GM21360 (cell line): Measurements from ENCODE around the gene SYTL3.
A peak's percentile ranks its signal among the peaks of the same experiment; 100 is the strongest.

Experiments
- ATAC-seq: cut with Tn5 transposase; IDR thresholded peaks from one replicate; pipeline ENCODE4 v1.9.1; 2021; ENCODE audit warnings: mild to moderate bottlenecking, moderate library complexity; ENCODE audit not compliant: unreplicated experiment

SYTL3 gene

DNA sequence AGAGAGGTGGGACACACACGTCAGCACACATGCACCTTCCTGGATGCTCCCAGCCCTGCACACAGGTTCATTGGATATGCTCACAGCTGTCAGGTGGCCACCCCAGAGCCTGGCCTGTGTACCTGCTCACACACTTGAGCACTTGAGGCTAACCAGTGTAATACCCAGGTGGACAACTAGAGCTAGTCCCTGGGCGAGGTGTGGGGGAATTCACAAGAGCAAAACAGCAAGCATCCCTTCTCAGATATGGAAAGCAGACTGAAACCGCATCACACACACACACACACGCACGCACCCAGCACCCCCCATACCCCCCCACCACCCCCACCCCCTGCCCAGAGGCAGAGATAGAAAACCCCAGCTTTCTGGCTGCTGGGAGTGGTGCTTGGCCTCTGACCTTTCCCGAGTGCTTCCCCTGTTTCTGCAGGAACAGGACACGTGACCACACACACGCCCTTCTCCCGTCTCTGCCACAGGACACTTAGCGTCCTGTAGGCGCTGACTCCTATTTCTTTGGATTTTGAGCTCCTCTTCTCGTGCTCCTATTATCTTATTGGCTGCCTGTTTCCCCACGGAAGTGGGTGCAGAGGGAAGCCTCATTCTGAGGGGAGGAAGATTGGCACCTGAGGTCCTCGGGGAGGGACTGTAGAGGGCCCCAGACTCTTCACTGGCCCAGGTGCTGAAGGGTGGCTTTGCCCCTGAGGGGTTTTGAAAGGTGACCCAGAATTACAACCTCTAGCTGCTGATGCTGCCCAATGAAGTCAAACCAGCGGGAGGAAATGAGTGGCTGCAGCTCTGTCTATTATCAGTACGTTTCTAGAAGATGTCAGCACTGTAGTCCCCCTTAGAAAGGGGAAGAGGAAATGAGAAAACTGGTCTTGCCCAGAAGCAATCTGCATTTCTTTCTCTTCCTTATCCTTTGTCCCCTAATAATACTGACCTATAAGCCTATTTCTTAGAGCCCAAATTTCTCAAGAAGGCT lies 65.8 kb downstream of the SYTL3 start:
- ATAC-seq = peak; percentile 56

DNA sequence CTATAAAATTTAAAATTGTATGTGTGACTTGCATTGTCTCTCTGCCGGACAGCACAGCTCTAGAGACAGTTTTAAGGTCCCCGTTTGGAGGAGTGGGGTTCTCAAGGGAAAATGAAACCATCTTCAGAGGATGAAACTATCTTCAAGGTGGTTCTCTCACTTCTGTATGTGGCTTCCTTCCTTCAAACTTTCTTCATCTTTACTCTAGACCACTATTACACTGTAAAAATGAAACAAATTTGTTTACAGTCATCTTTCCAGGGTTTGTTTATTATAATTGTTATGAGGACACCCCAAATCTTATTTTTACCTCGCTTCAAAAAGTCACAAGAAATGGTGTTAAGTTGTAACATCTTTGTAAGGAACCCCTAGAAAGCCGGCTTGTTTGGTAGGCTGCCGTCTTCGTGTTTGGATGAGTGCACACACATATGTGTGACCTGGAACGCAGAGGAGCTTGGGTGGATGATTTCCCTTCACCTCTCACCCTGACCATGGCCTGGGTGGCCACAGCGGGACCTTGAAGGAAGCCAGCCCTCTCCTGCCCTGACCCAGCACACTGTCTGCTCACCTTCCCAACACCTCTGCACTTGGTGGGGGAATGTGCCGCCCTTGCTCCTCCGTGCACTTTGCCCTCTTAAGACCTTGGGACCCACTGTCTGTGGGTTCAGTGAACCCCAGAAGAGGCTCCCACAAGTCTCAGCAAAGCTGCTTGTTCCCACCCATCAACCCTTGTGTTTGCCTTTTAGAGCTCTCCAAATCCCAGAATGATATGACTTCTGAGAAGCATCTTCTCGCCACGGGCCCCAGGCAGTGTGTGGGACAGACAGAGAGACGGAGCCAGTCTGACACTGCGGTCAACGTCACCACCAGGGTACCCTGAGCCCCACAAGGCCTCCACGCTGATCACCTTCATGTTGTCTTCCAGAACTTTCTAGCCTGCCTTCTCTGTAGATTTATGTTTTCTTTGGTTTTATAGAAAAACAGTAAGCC lies 67.8 kb downstream of the SYTL3 start:
- ATAC-seq = peak; percentile 60

DNA sequence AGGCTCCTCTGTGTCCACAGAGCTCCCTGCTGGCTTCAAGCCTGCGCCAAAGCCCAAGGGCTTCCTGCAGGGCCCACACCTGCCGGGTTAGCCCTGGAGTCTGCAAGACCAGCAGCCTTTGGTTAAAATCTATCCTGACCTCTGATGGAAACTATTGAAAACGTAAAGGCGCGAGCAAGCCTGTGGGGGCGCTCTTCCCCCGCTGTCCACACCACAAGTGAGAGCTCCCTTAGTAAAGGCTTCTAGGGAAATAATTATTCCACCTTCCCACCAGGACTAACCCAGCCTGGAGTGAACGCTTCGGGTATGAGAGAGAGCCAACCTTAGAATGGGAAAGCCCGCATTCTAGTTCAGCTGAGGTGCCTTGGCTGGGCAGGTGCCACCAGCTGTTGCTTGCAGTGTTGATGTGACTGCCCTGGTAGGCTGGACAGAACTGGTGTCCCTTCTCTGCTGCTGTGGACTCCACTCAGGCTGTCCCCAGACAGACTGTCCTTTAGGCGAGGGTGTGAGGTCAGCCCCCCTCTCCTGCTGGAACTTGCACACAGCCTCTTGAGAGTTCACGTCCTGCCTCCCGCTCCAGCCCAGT lies 68.7 kb downstream of the SYTL3 start:
- no peak for ATAC-seq

DNA sequence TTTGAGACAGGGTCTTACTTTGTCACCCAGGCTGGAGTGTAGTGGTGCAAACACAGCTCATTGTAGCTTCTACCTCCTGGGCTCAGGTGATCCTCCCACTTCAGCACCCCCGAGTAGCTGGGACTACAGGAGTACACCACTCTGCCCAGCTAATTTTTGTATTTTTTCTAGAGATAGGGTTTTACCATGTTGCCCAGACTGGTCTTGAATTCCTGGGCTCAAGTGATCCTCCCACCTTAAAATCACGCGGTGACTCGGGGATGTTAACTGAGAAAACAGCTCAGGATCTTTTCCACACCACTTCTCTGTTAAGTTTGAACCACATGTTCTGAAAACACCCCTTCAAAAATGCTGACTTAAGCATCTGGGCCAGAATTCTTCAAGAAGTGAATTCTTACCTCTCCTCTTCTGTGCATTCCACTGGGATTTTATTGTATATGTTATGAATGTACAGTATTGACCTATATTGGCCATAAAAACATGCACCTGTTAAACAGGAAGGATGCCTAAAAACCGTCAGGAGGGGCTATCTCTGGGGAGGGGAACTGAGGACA lies 72.4 kb downstream of the SYTL3 start:
- no peak for ATAC-seq

DNA sequence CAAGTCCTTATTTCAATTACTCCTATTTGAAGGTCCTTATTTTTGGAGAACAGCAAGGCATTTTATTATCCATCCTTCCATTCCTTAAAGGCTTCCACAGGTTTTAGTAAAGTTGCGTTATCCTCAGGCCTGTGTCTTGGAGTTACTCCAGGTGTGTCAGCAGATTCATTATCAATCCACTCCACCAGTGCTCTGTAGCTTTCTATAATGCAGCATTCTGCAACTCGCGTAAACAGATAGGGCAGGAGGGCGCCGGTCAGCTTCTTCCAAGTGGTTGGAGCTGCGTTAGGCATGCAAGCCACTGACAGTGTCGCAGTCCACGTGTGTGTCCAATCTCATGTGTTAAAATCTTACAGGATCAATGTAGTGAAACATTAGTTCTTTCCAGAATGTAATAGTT lies 75.8 kb downstream of the SYTL3 start:
- ATAC-seq = no peak

DNA sequence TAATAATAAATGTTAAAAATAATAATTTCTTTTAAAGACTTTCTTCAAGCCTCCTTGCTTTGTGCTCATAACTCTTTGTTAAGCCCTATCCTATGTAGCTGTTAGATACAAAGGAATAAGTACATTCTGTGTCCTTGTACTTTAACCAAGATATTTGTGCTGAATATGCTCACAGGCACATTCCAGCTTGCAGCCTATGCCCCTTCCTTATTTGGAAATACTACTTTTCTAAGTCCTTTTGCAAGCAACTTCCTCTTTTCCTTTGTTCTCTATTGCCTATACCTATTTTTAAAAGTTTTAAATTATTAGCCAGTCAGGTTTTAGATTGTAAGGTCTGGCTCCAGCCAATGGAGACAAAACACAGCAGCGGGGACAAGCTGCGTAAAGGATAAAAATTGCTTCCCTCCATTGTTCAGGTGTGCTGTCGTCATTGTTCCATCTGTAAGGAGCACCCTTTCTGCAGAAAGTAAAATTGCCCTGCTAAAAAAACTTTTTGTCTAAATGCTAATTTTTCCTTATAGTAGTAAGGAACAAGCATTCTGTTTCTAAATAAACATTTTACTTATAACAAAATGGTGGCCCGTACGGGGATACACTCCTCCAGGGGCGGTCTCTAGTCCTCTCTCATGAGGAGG lies 80.2 kb downstream of the SYTL3 start:
- no peak for ATAC-seq

DNA sequence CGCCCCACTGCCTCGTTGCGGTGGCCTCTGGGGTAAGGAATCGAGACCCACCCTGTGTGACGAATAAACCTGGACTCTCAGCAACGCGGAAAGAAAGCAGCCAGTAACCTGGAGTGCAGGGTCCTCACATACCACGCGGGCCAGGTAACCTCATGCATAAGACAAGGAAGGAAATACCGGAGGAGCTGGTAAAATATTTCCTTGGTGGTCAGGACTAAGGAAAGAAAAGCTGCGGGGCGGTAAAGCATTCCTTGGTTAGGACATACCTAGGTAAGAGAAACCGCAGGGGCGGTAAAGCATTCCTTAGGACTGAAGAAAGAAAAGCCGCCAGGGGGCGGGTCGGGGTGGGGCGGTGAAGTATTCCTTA lies 80.7 kb downstream of the SYTL3 start:
- ATAC-seq = no peak

DNA sequence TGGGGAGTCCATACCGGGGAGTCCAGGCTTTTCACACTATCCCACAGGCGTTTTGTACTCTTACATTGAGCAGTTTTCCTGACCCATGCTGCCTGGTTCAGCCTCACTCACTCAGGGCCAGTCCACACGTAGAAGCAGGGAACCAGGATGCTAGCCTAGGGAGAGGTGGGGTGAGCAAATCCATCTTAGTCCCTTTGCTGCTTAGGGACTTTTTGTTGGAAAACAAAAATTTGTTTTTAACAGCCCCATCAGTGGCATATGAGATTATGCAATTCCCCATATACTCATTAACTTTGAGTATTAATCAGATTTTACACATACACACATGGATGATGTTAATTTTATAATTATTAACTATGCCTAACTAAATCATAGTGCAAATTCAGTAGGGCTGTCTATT lies 85.2 kb downstream of the SYTL3 start:
- no peak for ATAC-seq

DNA sequence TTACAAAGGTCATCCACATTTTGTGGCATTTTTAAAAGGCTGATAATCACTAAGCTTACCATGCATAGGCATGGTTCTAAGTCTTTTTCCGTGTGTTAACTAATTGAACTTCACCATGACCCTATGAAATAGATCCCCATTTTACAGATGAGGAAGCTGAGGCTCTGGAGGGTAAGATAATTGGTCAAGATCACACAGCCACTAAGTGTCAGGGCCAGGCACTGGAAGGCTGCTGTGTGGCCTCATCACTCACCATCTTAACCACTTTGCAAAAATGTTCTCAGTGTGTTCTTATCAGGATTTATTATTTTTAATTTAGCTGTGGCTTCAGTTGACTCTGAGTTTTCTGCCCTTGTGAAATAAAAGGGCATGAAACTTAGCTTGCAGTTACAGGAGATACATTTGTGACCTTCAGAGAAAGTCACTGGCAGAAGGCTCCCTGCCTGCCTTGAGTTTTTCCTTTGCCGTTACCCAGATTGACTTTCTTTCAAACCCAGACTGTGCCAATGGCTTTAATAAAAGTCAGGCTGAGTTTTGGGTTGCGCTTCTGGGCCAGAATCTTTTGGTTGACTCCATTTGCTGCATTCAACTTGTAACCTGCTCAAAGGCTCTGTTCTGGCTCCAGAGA lies 87.3 kb downstream of the SYTL3 start:
- ATAC-seq = no peak

DNA sequence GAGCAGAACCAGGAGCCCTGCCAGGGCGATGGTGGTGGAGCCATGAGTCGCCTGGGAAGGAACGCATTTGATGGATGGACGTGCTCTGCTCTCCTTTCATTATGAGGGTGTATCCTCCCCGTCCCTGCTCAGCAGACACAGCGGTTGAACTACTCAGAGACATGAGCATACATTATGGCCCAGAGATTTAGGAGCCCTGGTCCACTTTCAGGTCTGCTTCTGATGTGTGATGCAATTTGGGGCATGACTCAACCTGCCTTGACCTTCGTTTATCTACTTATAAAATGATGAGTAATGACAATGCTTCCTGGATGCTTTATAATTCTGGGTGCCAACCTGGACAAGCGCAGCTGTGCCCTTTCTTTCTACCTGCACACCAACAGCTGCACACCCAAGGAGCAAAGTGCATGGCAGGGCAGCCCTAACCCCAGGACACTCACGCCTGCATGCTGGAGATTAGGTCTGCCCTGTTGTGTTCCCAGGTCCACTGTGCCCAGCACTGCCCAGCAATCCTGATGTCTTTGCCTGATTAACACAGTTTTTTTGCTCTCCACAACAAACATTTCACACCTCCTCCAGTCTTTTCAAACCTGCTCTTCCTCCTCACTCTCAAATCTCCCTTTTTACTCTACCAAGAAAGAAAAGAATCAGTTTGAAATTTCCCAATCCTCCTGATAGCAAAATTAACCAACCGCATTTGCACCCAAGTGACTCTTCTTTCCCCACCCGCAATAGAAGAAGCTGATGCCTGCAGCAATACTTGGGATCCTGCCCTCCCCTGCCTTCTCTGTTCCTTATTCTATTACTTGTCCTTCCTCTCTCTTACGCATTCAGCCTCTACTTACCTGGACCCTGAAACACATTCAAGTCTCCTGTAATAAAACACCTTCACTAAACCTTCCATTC lies 88.1 kb downstream of the SYTL3 start:
- no peak for ATAC-seq

DNA sequence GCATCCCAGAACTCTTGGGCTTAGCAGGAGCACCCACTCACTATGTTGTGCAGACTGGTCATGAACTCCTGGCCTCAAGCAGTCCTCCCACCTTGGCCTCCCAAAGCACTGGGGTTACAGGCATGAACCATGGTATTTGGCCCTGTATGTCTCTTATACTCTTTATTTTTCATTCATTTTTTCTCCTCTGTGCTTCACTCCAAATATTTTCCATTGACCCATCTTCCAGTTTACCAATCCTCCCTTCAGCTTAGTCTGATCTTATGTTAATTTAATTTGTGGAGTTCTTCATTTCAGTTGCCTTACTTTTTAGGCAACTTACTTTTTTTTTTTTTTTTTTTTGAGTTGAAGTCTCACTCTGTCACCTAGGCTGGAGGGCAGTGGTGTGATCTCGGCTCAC lies 89.8 kb downstream of the SYTL3 start:
- no peak for ATAC-seq

DNA sequence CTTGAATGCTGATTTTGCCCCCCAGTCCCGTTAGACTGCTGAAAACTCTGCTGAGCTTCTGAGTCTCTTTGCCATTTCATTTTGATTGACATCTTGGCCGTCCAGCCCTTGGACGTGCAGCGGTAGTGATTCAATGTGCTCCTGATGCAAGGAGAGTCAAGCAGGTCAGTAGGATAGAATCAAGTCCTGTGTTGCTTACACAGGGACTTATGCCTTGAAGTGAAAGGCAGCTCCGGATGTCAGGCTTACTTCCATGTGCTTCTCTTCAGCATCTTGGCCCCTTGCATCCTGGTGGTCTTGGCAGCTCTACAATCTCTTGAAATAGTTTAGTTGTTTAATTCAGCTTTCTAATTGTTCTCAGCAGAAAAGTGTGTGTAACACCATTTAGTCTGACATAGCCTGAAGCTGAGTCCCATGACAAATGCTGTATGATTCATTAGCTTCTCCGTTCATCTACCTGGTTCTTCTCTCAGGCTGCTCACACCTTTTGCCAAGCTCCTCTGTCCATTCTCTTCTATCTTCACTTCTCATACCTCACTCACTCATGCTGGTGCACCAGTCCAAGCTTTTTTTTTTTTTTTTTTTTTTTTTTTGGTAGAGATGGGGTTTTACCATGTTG lies 93.3 kb downstream of the SYTL3 start:
- no peak for ATAC-seq

DNA sequence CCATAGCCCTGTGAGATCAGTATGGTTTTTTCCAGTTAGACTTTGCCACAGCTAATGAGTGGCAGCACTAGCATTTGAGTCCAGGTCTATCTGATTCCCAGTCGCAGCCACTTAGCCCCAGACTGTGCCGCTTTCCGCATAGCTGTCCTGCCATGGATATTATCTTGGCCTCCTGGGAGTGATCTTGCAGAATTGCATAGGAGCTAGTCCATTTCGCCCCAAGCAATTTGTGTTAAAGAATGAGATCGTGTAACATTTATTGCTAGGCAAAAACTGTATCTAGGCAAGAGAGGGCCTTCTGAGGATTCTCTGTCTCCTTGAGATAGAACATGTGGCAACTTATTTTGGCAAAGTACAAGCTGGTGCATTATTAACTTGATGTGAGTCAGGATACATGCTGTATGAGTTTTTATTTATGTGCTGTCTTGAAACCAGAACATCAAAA lies 95.2 kb downstream of the SYTL3 start:
- ATAC-seq = no peak

DNA sequence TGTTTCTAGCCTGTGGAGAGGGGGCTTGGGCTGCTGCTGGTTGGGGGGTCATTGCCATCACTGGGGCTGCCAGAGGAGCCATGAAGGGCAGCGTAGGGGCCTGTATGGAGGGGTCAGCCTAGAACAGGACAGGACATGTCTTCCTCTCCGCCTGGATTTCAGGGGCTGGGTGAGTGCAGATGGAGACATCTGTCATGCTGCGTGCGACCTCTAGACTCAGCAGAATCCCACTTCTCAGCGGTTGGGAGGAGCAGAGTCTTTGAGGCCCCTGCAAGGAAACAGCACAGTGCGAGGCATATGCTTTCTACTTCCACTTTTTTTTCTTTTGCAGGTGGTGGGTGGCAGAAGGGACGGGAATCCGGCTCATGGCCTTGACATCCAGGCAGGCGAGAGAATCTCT lies 101.4 kb downstream of the SYTL3 start:
- ATAC-seq = no peak

DNA sequence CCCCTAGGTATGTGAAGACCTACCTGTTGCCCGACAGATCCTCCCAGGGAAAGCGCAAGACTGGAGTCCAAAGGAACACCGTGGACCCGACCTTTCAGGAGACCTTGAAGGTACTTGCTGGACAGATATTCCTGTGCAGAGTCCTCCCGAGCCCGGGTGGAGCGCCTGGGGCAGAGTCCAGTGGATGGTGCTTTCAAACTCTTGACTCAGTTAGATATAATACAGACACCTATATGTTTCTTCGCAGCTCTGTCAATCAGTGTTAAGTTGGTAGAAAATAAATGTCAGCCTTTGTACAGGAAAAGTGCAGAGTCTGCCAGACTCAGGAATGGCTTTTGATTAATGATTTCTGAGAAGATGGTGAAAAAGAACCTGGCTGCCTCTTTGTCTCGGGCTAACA lies 102.1 kb downstream of the SYTL3 start:
- ATAC-seq = no peak

DNA sequence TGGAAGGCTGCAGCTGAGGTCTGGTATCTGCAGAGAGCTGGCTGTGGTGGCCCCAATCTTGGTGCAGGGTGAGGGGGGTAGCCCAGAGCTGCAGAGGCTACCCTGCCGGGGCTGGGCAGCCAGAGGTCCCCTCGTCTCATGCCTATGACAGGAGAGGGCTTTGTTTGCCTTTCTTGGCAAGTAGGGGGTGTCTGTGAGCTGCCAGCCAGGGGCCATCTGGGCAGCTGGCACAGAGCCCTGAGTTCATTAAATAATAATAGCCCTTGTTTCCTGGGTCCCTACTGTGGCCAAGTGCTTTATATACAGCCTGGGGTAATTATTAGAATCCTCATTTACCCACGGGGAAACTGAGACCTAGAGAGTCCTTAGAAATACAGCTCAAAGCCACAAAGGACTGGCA lies 102.8 kb downstream of the SYTL3 start:
- no peak for ATAC-seq

DNA sequence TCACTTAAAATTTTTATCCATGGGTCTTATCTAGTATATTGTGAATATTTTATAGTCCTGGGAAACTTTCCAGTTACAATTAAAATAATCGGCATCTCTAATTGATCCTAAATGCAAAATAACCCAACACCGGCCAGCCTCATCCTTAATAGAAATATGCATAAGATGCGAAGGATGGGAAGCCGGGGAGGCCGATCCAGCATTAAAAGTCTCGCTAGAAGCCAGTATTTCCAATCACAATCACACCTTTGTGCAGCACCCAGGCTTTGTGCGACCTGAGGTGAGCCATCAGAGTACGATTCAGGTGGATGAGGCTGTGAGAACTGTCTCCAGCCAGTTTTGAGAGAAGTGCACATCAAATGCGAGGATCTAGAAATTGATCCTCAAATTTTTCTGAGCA lies 104.0 kb downstream of the SYTL3 start:
- no peak for ATAC-seq

DNA sequence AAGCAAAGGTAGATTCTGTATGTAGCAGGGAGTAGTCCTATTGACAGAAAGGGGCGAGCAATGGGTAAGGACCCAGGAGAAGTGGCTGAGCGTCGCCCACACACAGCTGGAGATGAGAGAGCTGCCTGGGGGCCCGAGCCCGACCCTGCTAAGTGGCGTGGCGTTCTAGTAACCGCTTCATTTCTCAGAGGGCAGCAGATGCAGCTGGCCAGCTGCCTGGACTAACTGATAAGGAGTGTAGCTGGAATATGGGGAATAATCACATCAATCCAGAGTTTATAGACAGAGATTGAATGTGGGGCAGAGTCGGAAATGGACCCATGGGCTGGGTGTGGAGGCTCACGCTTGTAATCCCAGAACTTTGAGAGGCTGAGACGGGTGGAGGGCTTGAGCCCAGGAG lies 104.9 kb downstream of the SYTL3 start:
- no peak for ATAC-seq

DNA sequence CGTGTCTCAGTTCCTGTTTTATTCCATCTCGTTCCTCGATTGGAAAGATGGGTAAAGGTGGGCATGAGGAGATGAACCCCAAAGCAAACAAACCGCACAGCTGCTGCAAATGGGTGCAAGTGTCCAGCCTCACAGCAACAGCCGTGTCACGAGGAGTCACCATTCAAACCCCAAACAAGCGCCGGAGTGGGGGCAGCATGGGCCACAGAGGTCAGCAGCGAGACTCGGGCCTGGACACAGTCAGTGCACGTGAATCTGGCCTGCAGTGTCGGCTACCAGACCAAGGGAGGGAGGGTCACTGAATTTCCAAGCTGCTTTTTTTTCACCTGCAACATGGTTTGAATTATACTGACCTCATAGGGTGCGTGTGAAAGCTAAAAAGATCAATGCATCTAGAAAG lies 105.8 kb downstream of the SYTL3 start:
- ATAC-seq = no peak
